Panc1 (cell line): ENCODE data around the gene ARHGEF10L. TPM values are rescaled to one million over a fixed set of nuclear protein-coding genes. Genes with fewer than 3 reads are reported as not detected.

ENCODE experiments used
- ATAC-seq: fragments of 200-7000 bp; cut with Tn5 transposase; 2 replicates; pipeline ENCODE4 v1.9.1; 2020; ENCODE audit warnings: mild to moderate bottlenecking, moderate library complexity
- BruUV-seq: library from RNA; stranded (reverse); fragments of 400-500 nt; replicated peaks from 2 replicates; lab custom pipeline; 2021; lab: Mats Ljungman, UMichigan
- CTCF ChIA-PET: fragments of 300-600 bp; sonication (Branson Sonifier 250); formaldehyde crosslinking; loops from one replicate; lab custom pipeline; 2022; ENCODE audit warnings: antibody characterized with exemption; lab: Charles Lee
- POLR2A ChIA-PET: fragments of 300-600 bp; sonication (Branson Sonifier 250); formaldehyde crosslinking; loops from one replicate; lab custom pipeline; 2022; ENCODE audit warnings: antibody characterized with exemption; lab: Charles Lee
- DNase-seq: peaks from one replicate; pipeline ENCODE4 v3.0.0-alpha.2; 2010; ENCODE audit warnings: low read depth, low spot score
- H3K27ac ChIP-seq: 2 replicates; pipeline ENCODE4 v1.5.1; 2011; ENCODE audit warnings: mild to moderate bottlenecking, low read length, inconsistent platforms
- H3K27me3 ChIP-seq: fragments of 200-500 bp; sonication (Bioruptor generic); 2 replicates; pipeline ENCODE4 v1.6.0; 2014; ENCODE audit warnings: low read length, inconsistent platforms; ENCODE audit not compliant: control insufficient read depth, insufficient read depth
- H3K36me3 ChIP-seq: fragments of 200-500 bp; sonication (Bioruptor generic); 2 replicates; pipeline ENCODE4 v1.5.1; 2014; ENCODE audit warnings: inconsistent platforms, mild to moderate bottlenecking, low read length, moderate library complexity; ENCODE audit not compliant: control insufficient read depth, insufficient read depth
- H3K4me1 ChIP-seq: 2 replicates; pipeline ENCODE4 v1.5.1; 2011; ENCODE audit warnings: inconsistent platforms, mild to moderate bottlenecking, low read length, moderate library complexity; ENCODE audit not compliant: control insufficient read depth, insufficient read depth
- H3K4me3 ChIP-seq, 2 experiments: 2 replicates each; pipeline ENCODE4 v1.5.1; 2011 to 2012; ENCODE audit warnings: low read depth in 2 of 2, low read length in 2 of 2, mild to moderate bottlenecking in 2 of 2, inconsistent platforms in 1 of 2, moderate library complexity in 1 of 2
- H3K9me3 ChIP-seq: fragments of 200-500 bp; sonication (Bioruptor generic); 2 replicates; pipeline ENCODE4 v1.5.1; 2014; ENCODE audit warnings: low read depth, mild to moderate bottlenecking, inconsistent platforms, low read length, moderate library complexity; ENCODE audit not compliant: control insufficient read depth, insufficient read depth
- CTCF ChIP-seq: fragments of 450-650 bp; IDR thresholded peaks from 2 replicates; pipeline ENCODE4 v1.5.1; 2017; ENCODE audit warnings: mild to moderate bottlenecking
- POLR2AphosphoS5 ChIP-seq: IDR thresholded peaks from 2 replicates; pipeline ENCODE4 v1.6.1; 2012; ENCODE audit warnings: mild to moderate bottlenecking, low read depth, low read length, moderate library complexity
- REST ChIP-seq, 2 experiments: IDR thresholded peaks; 2 replicates each; pipeline ENCODE4 v1.6.1; 2011 to 2012; ENCODE audit warnings: low read depth in 2 of 2, control low read depth in 1 of 2, low read length in 1 of 2, mild to moderate bottlenecking in 1 of 2, moderate library complexity in 1 of 2; ENCODE audit not compliant: insufficient read depth in 1 of 2
- SIN3A ChIP-seq: IDR thresholded peaks from 2 replicates; pipeline ENCODE4 v1.6.1; 2012; ENCODE audit warnings: low read depth, mild to moderate bottlenecking, low read length, moderate library complexity, borderline replicate concordance; ENCODE audit not compliant: insufficient read depth
- TCF7L2 ChIP-seq: IDR thresholded peaks from 2 replicates; pipeline ENCODE4 v1.6.1; 2011; ENCODE audit warnings: mild to moderate bottlenecking, low read depth, low read length, inconsistent platforms
- in situ Hi-C: cut with HindIII; loops from 2 replicates; pipeline ENCODE4 v1.10.0; 2016; ENCODE audit warnings: low sequenced_read_pairs, low pct_unique_long_range_greater_than_20kb
- intact Hi-C: fragments of 100-400 bp; cut with micrococcal nuclease; formaldehyde crosslinking; loops from one replicate; pipeline ENCODE4 v1.10.0; 2022; ENCODE audit not compliant: unreplicated experiment
- total RNA-seq: library from RNA; stranded (reverse); gene quantifications from one replicate; pipeline ENCODE4 v1.2.1, GENCODE V29; 2021; ENCODE audit not compliant: unreplicated experiment

Gene ARHGEF10L
- total RNA-seq, 1 experiment from 2014 or later = 5.9 TPM

GRCh38 chr1:17665950-17666720 lies 126.6 kb downstream of the ARHGEF10L start:
- CTCF ChIA-PET = interaction anchor here (0.6 kb wide), 1 partner anchor 80 kb away, joined by 12 read pairs; no protein-coding TSS in a partner anchor
- Histone ChIP-seq H3K4me3 (no peak overlapping the region), H3K36me3 (no peaks in the 10 kb centered on the region), H3K4me1 (no peaks in the 10 kb centered on the region), H3K9me3 (no peaks in the 10 kb centered on the region), H3K27ac (no peak overlapping the region), H3K27me3 (no peaks in the 10 kb centered on the region)
- intact Hi-C loops = loop anchor here (10.0 kb wide), 1 partner anchor 159 kb away; no protein-coding TSS in a partner anchor
- ATAC-seq (no peak), DNase-seq (no peak)
- POLR2A ChIA-PET = no interaction called here
- BruUV-seq = no TSS peak
- in situ Hi-C loops = no loop called here
- no peak for TF ChIP-seq SIN3A
- no peak for TF ChIP-seq POLR2AphosphoS5
- no peak for TF ChIP-seq TCF7L2
- no peak for TF ChIP-seq CTCF
- TF ChIP-seq REST (IDR thresholded peaks at IDR 0.05; ENCODE audit: insufficient read depth in 1 of 2, low read depth in 2 of 2, low read length in 1 of 2) = no peak

GRCh38 chr1:17667641-17668040 lies 128.1 kb downstream of the ARHGEF10L start:
- no TSS peak for BruUV-seq
- POLR2A ChIA-PET = no interaction called here

More at GRCh38 chr1:17667641-17668040, 128.1 kb downstream of the ARHGEF10L start:
- intact Hi-C loops (loop anchor here (10.0 kb wide), 1 partner anchor 157 kb away; no protein-coding TSS in a partner anchor), in situ Hi-C loops (no loop called here)
- Histone ChIP-seq H3K27ac (no peak overlapping the region), H3K36me3 (no peaks in the 10 kb centered on the region), H3K4me3 (no peak overlapping the region), H3K9me3 (no peaks in the 10 kb centered on the region), H3K27me3 (no peaks in the 10 kb centered on the region), H3K4me1 (no peaks in the 10 kb centered on the region)
- DNase-seq (no peak), ATAC-seq (no peak)
- CTCF ChIA-PET = no interaction called here
- TF ChIP-seq TCF7L2 (no peak), REST (IDR thresholded peaks at IDR 0.05; ENCODE audit: insufficient read depth in 1 of 2, low read depth in 2 of 2, low read length in 1 of 2) (no peak), POLR2AphosphoS5 (no peak), SIN3A (no peak), CTCF (no peak)
